Fibroblast of lung (primary cell): ENCODE measurements around the gene ACTL9.

Experiments used
- CTCF ChIP-seq, 2 donors: IDR thresholded peaks in 1 of 2; conservative IDR thresholded peaks in 1 of 2; 1 replicate in 1 of 2; 2 replicates in 1 of 2; pipeline ENCODE4 v1.5.1; 2011 to 2012; ENCODE audit warnings: low read length in 2 of 2, control low read depth in 1 of 2, inconsistent platforms in 1 of 2, low read depth in 1 of 2, mild to moderate bottlenecking in 1 of 2
- EZH2 ChIP-seq: IDR thresholded peaks from 2 replicates; pipeline ENCODE4 v1.5.1; 2012; ENCODE audit warnings: low read length, control low read depth, mild to moderate bottlenecking; ENCODE audit errors: missing control alignments

GRCh38 chr19:8705742-8706141 is 7.1 kb upstream of the ACTL9 start:
- no peak for TF ChIP-seq CTCF (conservative IDR thresholded peaks at IDR 0.05 in 1 of 2, IDR thresholded peaks at IDR 0.05 in 1 of 2; ENCODE audit: low read depth in 1 of 2, low read length in 2 of 2)
- TF ChIP-seq EZH2, result no peak
